Astrocyte of the spinal cord (primary cell): ENCODE measurements around the gene MEG3.

Experiments
- DNase-seq: peaks from one replicate; pipeline ENCODE4 v3.0.0; 2011; ENCODE audit warnings: low read depth, low spot score
- H3K4me3 ChIP-seq: 2 replicates; pipeline ENCODE4 v1.5.1; 2011; ENCODE audit warnings: low read depth, mild to moderate bottlenecking, low read length, moderate library complexity
- in situ Hi-C: cut with HindIII; loops from 2 replicates; pipeline ENCODE4 v1.10.0; 2017; ENCODE audit warnings: low sequenced_read_pairs
- TF ChIP-seq, protein P1 (sequence below): IDR thresholded peaks from 2 replicates; pipeline ENCODE4 v1.5.1; 2012; ENCODE audit warnings: low read depth, mild to moderate bottlenecking, low read length, inconsistent platforms

MEG3 gene

DNA sequence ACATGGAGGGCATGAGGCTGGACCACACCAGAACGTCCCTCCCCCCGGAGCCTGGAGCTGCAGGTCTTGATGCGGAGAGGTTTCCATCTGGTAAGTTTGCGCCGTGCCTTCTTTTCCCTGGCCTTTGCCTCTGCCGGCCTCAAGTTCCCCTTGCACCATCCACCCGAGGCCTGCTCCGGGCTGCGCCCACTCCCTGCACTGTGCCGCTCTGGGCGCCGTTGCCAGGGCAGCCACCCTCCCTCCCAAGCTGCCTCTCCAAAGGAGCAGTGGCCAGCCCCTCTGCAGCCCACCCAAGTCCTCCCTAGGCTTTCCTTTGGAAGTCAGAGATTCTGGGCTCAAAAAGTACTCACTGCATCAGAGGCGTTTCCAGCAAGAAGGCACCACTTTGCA lies 46.2 kb upstream of the MEG3 start:
- in situ Hi-C loops, result no loop called here
- DNase-seq, result no peak
- TF ChIP-seq, protein P1, sequence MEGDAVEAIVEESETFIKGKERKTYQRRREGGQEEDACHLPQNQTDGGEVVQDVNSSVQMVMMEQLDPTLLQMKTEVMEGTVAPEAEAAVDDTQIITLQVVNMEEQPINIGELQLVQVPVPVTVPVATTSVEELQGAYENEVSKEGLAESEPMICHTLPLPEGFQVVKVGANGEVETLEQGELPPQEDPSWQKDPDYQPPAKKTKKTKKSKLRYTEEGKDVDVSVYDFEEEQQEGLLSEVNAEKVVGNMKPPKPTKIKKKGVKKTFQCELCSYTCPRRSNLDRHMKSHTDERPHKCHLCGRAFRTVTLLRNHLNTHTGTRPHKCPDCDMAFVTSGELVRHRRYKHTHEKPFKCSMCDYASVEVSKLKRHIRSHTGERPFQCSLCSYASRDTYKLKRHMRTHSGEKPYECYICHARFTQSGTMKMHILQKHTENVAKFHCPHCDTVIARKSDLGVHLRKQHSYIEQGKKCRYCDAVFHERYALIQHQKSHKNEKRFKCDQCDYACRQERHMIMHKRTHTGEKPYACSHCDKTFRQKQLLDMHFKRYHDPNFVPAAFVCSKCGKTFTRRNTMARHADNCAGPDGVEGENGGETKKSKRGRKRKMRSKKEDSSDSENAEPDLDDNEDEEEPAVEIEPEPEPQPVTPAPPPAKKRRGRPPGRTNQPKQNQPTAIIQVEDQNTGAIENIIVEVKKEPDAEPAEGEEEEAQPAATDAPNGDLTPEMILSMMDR, result no peak
- no peak overlapping the region for H3K4me3 ChIP-seq

DNA sequence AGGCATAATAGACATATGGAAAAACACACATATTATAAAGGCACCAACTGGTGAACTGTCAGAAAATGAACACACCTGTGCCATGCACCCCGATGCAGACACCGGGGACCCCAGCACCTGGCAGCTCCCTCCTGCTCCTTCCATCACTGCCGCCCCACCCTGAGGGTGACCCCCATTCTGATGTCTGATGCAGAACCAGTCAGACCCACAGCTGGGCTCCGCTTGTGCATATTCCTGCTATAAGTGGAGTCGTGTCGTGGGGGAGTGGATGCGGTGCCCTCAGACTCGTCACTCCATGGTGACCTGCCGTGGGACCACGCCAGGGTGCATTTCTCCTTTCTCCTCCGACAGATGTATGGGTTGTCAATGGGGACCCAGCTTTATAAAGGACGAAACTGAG lies 45.7 kb upstream of the MEG3 start:
- TF ChIP-seq, protein P1, result no peak
- in situ Hi-C loops, result no loop called here
- H3K4me3 ChIP-seq, result no peak overlapping the region
- DNase-seq, result no peak

DNA sequence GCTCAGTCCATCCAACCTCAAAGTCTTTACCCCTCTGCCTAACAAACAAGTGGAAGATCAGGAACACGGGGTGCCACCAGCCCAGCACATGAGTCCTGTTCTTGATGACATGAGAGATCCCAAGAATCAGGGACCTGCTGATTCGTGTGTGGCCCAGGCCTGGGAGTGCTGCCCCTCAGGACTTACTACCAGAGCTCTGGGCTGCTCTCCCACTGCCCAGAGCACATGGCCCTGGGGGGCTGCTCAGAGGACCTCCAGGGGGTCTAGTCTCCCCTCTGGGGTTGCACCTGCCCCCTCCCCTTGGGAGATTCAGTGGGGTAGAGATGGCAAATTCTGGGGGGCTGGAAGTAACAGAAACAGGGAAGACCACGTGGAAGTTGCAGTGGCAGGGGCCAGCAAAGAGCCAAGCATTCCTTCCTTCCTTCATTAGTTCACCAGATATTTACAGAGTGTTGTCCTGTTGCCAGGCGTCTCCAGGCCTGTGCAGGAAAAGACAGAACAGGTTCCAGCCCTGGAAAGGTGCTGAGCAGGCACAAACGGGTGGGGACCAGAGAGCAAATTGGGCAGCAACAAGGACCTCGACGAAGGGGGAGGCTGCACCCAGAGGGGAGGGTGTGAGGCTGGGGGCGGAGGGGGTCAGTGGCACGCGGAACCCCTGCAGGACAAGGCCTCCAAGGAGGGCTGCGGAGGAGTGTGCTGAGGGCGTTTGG lies 45.1 kb upstream of the MEG3 start:
- TF ChIP-seq, protein P1, result no peak
- in situ Hi-C loops, result no loop called here
- H3K4me3 ChIP-seq, result no peak overlapping the region
- DNase-seq, result no peak

- no peak for DNase-seq
- in situ Hi-C loops, result no loop called here
- TF ChIP-seq, protein P1, result no peak
These were observed 44.0 kb upstream of the MEG3 start for GRCh38 chr14:100781952-100782351.

DNA sequence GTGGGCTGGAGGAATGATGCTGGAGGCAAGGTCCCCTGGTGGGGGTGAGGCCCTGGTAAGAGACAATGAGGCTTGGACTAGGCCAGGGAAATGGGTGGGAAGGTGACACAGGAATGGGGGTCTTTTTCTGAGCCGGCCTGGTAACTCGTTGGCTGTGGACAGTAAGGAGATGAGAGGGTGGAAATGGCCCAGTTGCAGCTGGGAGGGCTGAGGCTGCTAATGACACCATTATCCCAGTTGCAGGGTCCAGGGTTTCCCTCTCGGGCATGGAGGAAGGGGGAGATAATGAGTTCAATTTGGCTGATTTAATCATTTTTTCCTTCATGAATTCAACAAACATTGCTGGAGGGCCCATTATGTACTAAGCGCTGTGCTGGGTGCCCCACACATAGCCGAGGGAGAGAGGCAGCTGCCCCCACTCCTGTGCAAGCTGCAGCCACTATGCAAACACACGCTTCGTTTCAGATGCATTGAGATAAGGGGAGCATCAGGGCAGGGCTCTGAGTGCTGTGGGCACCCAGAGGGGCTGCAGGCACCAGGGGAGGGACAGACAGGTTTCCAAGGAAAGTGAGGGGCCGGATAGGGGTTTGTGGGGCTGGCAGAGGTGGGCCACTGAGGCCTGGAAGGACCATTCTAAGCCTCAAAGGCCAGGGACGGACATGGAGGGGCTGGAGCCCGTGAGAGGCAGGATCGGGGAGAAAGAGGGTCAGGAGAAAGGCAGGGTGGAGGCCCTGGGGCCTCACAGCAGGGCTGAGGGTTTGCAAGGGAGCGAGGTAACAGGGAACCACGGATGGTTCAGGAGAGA lies 43.2 kb upstream of the MEG3 start:
- H3K4me3 ChIP-seq, result no peak overlapping the region
- in situ Hi-C loops, result no loop called here
- no peak for DNase-seq
- TF ChIP-seq, protein P1, result no peak

More at GRCh38 chr14:100781952-100782351, 44.0 kb upstream of the MEG3 start:
- no peak overlapping the region for H3K4me3 ChIP-seq

DNA sequence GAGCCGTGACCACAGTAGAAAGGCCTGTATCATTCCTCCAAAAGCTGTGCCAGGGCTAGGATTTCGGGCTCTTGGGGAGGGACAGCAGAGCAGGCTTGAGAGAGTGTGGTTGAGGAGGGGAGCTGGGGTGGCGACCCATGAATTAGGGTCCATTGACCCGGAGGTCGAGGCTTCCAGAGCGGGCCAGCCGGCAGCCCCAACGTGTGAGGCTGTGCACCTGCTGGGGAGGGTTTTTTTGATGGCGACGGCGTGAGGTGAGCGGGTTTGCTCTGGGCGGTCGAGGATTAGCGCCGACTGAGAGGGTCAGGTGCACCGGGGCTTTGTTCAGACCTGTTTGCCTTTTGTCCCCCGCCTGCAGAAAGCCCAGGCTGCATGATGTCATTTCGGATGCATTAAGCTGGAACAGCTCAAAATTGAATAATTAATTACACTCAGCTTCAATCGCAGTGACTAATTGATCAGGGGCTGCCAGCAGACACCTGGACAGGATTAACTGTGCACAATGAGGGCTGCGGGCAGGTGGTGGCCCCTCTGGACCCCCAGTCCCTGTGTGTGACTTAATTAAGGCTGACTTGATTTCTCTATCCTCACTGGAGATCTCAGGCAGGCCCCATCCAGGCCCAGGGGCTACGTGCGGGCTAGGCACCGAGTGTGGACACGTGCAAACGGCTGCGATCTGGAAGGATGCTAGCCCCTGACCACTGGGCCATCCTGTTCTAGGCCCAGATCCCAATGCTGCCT lies 42.1 kb upstream of the MEG3 start:
- H3K4me3 ChIP-seq, result no peak overlapping the region
- TF ChIP-seq, protein P1, result no peak
- in situ Hi-C loops, result no loop called here
- DNase-seq, result no peak
